Measurements from ENCODE around the gene POGLUT2. TPM values are rescaled to one million over a fixed set of nuclear protein-coding genes. Genes with fewer than 3 reads are reported as not detected.

Gene POGLUT2
- total and polyA plus RNA-seq, 7 experiments from 2014 or later = 0.19 to 10.4 (median 0.40) TPM; not detected in 2

DNA sequence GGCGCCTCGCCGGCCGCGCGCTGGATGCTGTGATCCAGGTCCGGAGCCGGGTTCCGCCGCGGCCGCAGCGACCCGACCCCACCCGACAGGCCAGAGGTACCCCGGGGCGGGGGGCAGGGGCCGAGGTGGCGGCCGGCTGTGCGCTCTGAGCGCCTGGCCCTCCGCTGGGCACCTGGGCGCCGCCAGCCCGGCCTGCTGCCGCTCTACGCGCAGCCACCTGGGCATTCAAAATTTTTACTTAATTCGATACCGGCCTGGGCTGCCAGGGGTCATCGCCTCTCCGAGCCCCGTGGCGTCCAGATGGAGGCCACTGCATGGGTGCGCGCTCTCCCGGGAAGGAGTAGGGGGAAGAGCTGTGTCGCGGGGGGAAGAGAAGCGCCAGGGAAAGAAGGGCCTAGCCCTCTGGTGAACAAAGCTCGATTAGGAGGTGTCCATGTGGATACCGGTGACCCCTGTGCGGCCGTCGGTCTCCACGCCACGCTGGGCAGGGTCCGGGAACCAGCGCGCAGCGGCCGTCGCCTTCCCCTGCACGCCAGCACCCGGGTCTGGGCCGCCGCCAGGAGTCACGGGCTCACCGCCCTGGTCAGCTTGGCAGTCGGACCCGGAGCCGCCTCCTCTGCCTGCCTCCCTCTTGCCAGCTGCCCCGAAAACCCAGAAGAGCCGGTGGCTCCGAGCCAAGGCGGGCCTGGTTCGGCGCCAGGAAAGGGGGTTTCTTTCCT, 809 bp upstream of the POGLUT2 start:
- CTCF ChIA-PET = interaction anchor here (0.8 to 0.9 kb wide), 2 partner anchors 208 to 218 kb away, joined by 3 read pairs; no protein-coding TSS in a partner anchor
- H3K36me3 Mint-ChIP-seq = peaks cover 0 to 6% (median 0%) of the 10 kb centered on the region in 5 donors

DNA sequence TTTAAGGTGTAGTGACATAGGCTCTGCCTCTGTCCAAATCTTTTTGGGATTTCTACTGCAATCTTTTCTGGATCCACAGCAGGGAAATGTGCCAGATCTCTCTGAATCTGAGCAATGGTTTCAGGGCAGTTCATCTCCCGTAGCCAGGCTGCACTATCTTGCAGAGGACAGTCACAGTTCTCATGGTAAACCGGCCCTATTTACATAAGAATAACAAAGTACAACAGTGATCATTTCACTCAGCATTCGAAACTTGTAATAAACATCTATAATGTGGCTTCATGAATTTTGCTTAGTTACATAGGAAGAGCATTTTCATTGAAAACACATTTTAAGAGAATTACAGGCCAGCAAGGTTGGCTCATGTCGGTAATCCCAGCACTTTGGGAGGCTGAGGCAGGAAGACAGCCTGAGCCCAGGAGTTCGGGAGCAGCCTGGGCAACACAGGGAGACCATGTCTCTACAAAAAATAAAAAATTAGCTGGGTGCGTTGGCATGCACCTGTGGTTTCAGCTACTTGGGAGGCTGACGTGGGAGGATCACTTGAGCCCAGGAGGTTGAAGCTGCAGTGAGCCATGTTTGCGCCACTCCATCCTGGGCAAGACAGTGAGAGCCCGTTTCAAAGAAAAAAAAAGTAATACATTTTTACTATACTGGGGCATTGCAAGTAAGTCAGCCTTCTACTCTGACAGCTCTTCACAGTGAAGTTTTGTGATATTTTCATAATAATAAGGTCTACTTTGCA, 5.0 kb downstream of the POGLUT2 start:
- intact Hi-C loops (cut with micrococcal nuclease) = no loop called here
- Histone ChIP-seq H3K36me3 (ENCODE audit: control insufficient read depth in 2 of 3, insufficient read depth in 3 of 3, low read length in 3 of 3) (no peaks in the 10 kb centered on the region), H3K27me3 (ENCODE audit: control insufficient read depth in 2 of 2, insufficient read depth in 2 of 2, low read length in 2 of 2) (peaks cover 0 to 1% of the 10 kb centered on the region in 2 donors), H3K4me3 (ENCODE audit: low read length) (no peak overlapping the region), H3K9me3 (ENCODE audit: control insufficient read depth in 2 of 3, low read length in 3 of 3) (no peaks in the 10 kb centered on the region), H3K27ac (ENCODE audit: low read depth, low read length) (no peak overlapping the region), H3K4me1 (ENCODE audit: control insufficient read depth in 2 of 2, insufficient read depth in 2 of 2, low read length in 2 of 2) (no peaks in the 10 kb centered on the region)
- Mint-ChIP-seq H3K36me3 (peaks cover 0 to 15% (median 0%) of the 10 kb centered on the region in 5 donors), H3K27ac (no peak overlapping the region), H3K4me3 (no peak overlapping the region), H3K9me3 (peaks cover 0 to 2% (median 0%) of the 10 kb centered on the region in 11 donors), H3K27me3 (peaks cover 0 to 31% (median 20%) of the 10 kb centered on the region in 5 donors), H3K4me1 (peaks cover 0 to 10% (median 6%) of the 10 kb centered on the region in 7 donors)
- ChIA-PET POLR2A (interaction anchor here (1.0 kb wide), 1 partner anchor 20 kb away, joined by 4 read pairs; the partner anchor contains the start of gene TEX30), CTCF (interaction anchor here (0.7 kb wide), 2 partner anchors 77 to 790 kb away, joined by 3 to 4 read pairs; no protein-coding TSS in a partner anchor)
- DNase-seq = no peak
- no peak for ATAC-seq

More for the DNA sequence above, 809 bp upstream of the POGLUT2 start:
- no peak overlapping the region for H3K27ac ChIP-seq (ENCODE audit: low read depth, low read length)
- peaks cover 6% of the 10 kb centered on the region in 2 donors for H3K4me1 ChIP-seq (ENCODE audit: control insufficient read depth in 2 of 2, insufficient read depth in 2 of 2, low read length in 2 of 2)
- H3K27ac Mint-ChIP-seq = peak overlapping the region in 4 of 9 donors; percentile 4 to 90 (median 54)
- H3K27me3 ChIP-seq (ENCODE audit: control insufficient read depth in 2 of 2, insufficient read depth in 2 of 2, low read length in 2 of 2) = peaks cover 0 to 3% of the 10 kb centered on the region in 2 donors
- H3K4me3 ChIP-seq (ENCODE audit: low read length) = peak overlapping the region; percentile 74
- peak in 4 of 9 donors; percentile 1 to 60 (median 8) for DNase-seq
- no peaks in the 10 kb centered on the region for H3K9me3 Mint-ChIP-seq
- H3K36me3 ChIP-seq (ENCODE audit: control insufficient read depth in 2 of 3, insufficient read depth in 3 of 3, low read length in 3 of 3) = no peaks in the 10 kb centered on the region
- H3K4me1 Mint-ChIP-seq = peaks cover 6 to 40% (median 19%) of the 10 kb centered on the region in 7 donors
- peak overlapping the region; percentile 84 to 98 (median 87) for H3K4me3 Mint-ChIP-seq
- no peak for ATAC-seq
- POLR2A ChIA-PET = interaction anchor here (0.6 to 2.3 kb wide), 4 partner anchors 14 to 208 kb away, joined by 3 to 12 read pairs (median 5); partner anchors contain the start of genes ERCC5 and TPP2
- no peaks in the 10 kb centered on the region for H3K9me3 ChIP-seq (ENCODE audit: control insufficient read depth in 2 of 3, low read length in 3 of 3)
- peaks cover 0 to 29% (median 18%) of the 10 kb centered on the region in 5 donors for H3K27me3 Mint-ChIP-seq
- intact Hi-C loops (cut with micrococcal nuclease) = loop anchor here (1.0 to 5.0 kb wide), 9 partner anchors 20 to 407 kb away; partner anchors contain the start of genes TEX30 (in 2 of the 2) and TPP2 (in 2 of the 2)

DNA sequence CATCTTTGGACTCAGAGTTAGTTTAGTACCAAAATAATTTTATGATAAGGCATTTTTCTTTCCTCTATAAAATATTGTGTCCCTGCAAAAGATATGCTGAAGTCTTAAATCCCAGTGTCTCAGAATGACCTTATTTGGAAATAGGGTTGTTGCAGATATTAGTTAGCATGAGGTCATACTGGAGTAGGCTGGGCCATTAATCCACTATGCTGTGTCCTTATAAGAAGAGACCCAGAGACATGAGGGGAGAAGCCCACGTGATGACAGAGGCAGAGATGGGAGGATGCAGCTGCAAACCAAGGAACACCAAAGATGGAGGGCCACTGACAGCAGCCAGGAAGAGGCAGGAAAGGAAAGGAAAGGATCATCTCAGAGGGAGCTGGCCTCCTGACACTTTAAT, 6.4 kb downstream of the POGLUT2 start:
- H3K36me3 ChIP-seq (ENCODE audit: control insufficient read depth in 2 of 3, insufficient read depth in 3 of 3, low read length in 3 of 3) = no peaks in the 10 kb centered on the region
- DNase-seq (no peak), ATAC-seq (no peak)
- intact Hi-C loops (cut with micrococcal nuclease) = no loop called here
- Mint-ChIP-seq H3K27ac (no peak overlapping the region), H3K27me3 (peaks cover 0 to 23% (median 11%) of the 10 kb centered on the region in 5 donors), H3K4me3 (no peak overlapping the region), H3K36me3 (peaks cover 0 to 24% (median 0%) of the 10 kb centered on the region in 5 donors), H3K9me3 (peaks cover 0 to 2% (median 0%) of the 10 kb centered on the region in 11 donors), H3K4me1 (peaks cover 0 to 7% (median 0%) of the 10 kb centered on the region in 7 donors)
- no peak overlapping the region for H3K27ac ChIP-seq (ENCODE audit: low read depth, low read length)
- H3K4me1 ChIP-seq (ENCODE audit: control insufficient read depth in 2 of 2, insufficient read depth in 2 of 2, low read length in 2 of 2) = no peaks in the 10 kb centered on the region
- ChIA-PET CTCF (no interaction called here), POLR2A (interaction anchor here (1.0 kb wide), 1 partner anchor 19 kb away, joined by 4 read pairs; the partner anchor contains the start of gene TEX30)
- no peak overlapping the region for H3K4me3 ChIP-seq (ENCODE audit: low read length)
- H3K27me3 ChIP-seq (ENCODE audit: control insufficient read depth in 2 of 2, insufficient read depth in 2 of 2, low read length in 2 of 2) = no peaks in the 10 kb centered on the region
- H3K9me3 ChIP-seq (ENCODE audit: control insufficient read depth in 2 of 3, low read length in 3 of 3) = no peaks in the 10 kb centered on the region

DNA sequence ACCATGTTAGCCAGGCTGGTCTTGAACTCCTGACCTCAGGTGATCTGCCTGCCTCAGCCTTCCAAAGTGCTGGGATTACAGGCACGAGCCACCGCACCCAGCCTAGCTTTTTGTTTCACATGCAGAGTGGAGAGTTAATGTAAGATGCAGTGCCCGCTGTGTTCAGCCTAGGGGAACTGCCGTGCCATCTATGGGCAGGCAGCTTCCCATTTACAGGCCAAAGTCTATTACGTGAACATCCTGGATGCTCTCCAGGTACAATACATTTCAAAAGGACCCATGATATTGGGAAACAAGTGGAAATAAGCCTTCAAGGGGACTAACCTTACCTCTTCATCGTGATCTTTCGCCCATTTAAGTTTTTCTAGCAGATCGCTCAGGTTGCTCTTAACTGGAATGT, 10.1 kb downstream of the POGLUT2 start:
- DNase-seq (no peak), ATAC-seq (no peak)
- intact Hi-C loops (cut with micrococcal nuclease) = no loop called here
- Histone ChIP-seq H3K4me1 (ENCODE audit: control insufficient read depth in 2 of 2, insufficient read depth in 2 of 2, low read length in 2 of 2) (no peaks in the 10 kb centered on the region), H3K9me3 (ENCODE audit: control insufficient read depth in 2 of 3, low read length in 3 of 3) (no peaks in the 10 kb centered on the region), H3K27ac (ENCODE audit: low read depth, low read length) (no peak overlapping the region), H3K4me3 (ENCODE audit: low read length) (no peak overlapping the region), H3K36me3 (ENCODE audit: control insufficient read depth in 2 of 3, insufficient read depth in 3 of 3, low read length in 3 of 3) (no peaks in the 10 kb centered on the region), H3K27me3 (ENCODE audit: control insufficient read depth in 2 of 2, insufficient read depth in 2 of 2, low read length in 2 of 2) (no peaks in the 10 kb centered on the region)
- Mint-ChIP-seq H3K27ac (no peak overlapping the region), H3K27me3 (peaks cover 0 to 4% (median 0%) of the 10 kb centered on the region in 5 donors), H3K4me3 (no peak overlapping the region), H3K4me1 (peaks cover 0 to 4% (median 0%) of the 10 kb centered on the region in 7 donors), H3K36me3 (peaks cover 0 to 38% (median 0%) of the 10 kb centered on the region in 5 donors), H3K9me3 (peaks cover 0 to 3% (median 0%) of the 10 kb centered on the region in 11 donors)
- CTCF ChIA-PET = no interaction called here
- POLR2A ChIA-PET = interaction anchor here (0.7 kb wide), 1 partner anchor 9 kb away, joined by 3 read pairs; no protein-coding TSS in a partner anchor

DNA sequence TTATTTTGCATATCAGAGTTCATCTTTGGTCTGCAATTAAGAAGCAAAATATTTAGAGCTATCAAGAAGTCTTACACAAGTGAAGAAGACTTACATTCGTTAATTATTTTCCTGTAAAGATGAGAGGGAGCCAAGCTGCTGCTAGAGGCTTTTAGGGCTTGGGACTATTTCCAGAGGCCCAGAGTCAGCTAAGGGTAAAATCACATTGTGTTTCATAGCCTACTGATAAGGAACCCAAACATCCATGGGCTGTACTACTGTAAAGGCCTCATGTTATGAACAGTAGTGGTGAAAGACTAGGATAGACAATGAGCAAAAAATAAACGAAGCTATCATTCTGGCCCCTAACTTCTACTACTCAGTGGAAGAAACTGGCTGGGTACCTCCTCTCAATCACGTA, 14.3 kb downstream of the POGLUT2 start:
- Histone ChIP-seq H3K4me3 (ENCODE audit: low read length) (no peak overlapping the region), H3K27ac (ENCODE audit: low read depth, low read length) (no peak overlapping the region), H3K36me3 (ENCODE audit: control insufficient read depth in 2 of 3, insufficient read depth in 3 of 3, low read length in 3 of 3) (no peaks in the 10 kb centered on the region), H3K4me1 (ENCODE audit: control insufficient read depth in 2 of 2, insufficient read depth in 2 of 2, low read length in 2 of 2) (peaks cover 6 to 8% of the 10 kb centered on the region in 2 donors), H3K27me3 (ENCODE audit: control insufficient read depth in 2 of 2, insufficient read depth in 2 of 2, low read length in 2 of 2) (no peaks in the 10 kb centered on the region), H3K9me3 (ENCODE audit: control insufficient read depth in 2 of 3, low read length in 3 of 3) (no peaks in the 10 kb centered on the region)
- H3K9me3 Mint-ChIP-seq = peaks cover 0 to 7% (median 2%) of the 10 kb centered on the region in 11 donors
- no peak overlapping the region for H3K4me3 Mint-ChIP-seq
- H3K27ac Mint-ChIP-seq = no peak overlapping the region
- peaks cover 0 to 57% (median 0%) of the 10 kb centered on the region in 5 donors for H3K36me3 Mint-ChIP-seq
- intact Hi-C loops (cut with micrococcal nuclease) = no loop called here
- no peak for DNase-seq
- CTCF ChIA-PET = no interaction called here
- POLR2A ChIA-PET = interaction anchor here (1.5 kb wide), 1 partner anchor 11 kb away, joined by 3 read pairs; the partner anchor contains the start of gene TEX30
- no peak for ATAC-seq
- peaks cover 4 to 22% (median 6%) of the 10 kb centered on the region in 7 donors for H3K4me1 Mint-ChIP-seq
- H3K27me3 Mint-ChIP-seq = no peaks in the 10 kb centered on the region

DNA sequence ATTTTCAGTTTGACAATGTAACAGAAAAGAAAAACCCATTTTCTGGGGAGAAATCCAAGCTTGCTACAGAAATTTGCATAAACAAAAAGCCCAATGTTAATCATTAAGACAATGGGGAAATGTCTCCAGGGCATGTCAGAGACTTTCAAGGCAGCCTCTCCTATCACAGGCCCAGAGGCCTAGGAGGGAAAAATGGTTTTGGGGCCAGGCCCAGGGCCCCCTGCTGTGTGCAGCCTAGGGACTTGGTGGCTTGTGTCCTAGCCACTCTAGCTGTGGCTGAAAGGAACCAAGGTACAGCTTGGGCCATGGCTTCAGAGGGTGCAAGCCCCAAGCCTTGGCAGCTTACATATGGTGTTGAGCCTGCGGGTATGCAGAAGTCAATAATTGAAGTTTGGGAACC, 17.2 kb downstream of the POGLUT2 start:
- peaks cover 12 to 35% (median 19%) of the 10 kb centered on the region in 7 donors for H3K4me1 Mint-ChIP-seq
- intact Hi-C loops (cut with micrococcal nuclease) = no loop called here
- Histone ChIP-seq H3K27ac (ENCODE audit: low read depth, low read length) (no peak overlapping the region), H3K9me3 (ENCODE audit: control insufficient read depth in 2 of 3, low read length in 3 of 3) (no peaks in the 10 kb centered on the region), H3K27me3 (ENCODE audit: control insufficient read depth in 2 of 2, insufficient read depth in 2 of 2, low read length in 2 of 2) (no peaks in the 10 kb centered on the region), H3K4me3 (ENCODE audit: low read length) (no peak overlapping the region), H3K36me3 (ENCODE audit: control insufficient read depth in 2 of 3, insufficient read depth in 3 of 3, low read length in 3 of 3) (no peaks in the 10 kb centered on the region), H3K4me1 (ENCODE audit: control insufficient read depth in 2 of 2, insufficient read depth in 2 of 2, low read length in 2 of 2) (peaks cover 6 to 18% of the 10 kb centered on the region in 2 donors)
- no peak overlapping the region for H3K27ac Mint-ChIP-seq
- peaks cover 0 to 39% (median 0%) of the 10 kb centered on the region in 5 donors for H3K36me3 Mint-ChIP-seq
- peaks cover 0 to 7% (median 2%) of the 10 kb centered on the region in 11 donors for H3K9me3 Mint-ChIP-seq
- ChIA-PET POLR2A (no interaction called here), CTCF (no interaction called here)
- DNase-seq (no peak), ATAC-seq (no peak)
- no peak overlapping the region for H3K4me3 Mint-ChIP-seq
- no peaks in the 10 kb centered on the region for H3K27me3 Mint-ChIP-seq

Data from naive thymus-derived CD4-positive, alpha-beta T cell (primary cell).